Prostate gland (tissue), 2 donors: ENCODE measurements around the gene RPL19. TPM values are rescaled to one million over a fixed set of nuclear protein-coding genes. Genes with fewer than 3 reads are reported as not detected.
A peak's percentile ranks its signal among the peaks of the same experiment; 100 is the strongest.

ENCODE experiments used
- DNase-seq: peaks from one replicate; pipeline ENCODE4 v3.0.0-alpha.2; 2019; ENCODE audit warnings: low spot score
- H3K27ac ChIP-seq, 2 donors: fragments of 200-600 bp; sonication (generic); 2 replicates each; pipeline ENCODE4 v1.5.1; 2017 to 2019
- H3K27me3 ChIP-seq: fragments of 200-600 bp; sonication (generic); replicated peaks from 2 replicates; pipeline ENCODE4 v1.5.1; 2019; ENCODE audit not compliant: insufficient read depth
- H3K36me3 ChIP-seq, 2 donors: fragments of 200-600 bp; sonication (generic); 1 replicate in 1 of 2; 2 replicates in 1 of 2; pipeline versions ENCODE4 v1.5.1 to v1.8.1; 2017 to 2019
- H3K4me1 ChIP-seq: fragments of 200-600 bp; sonication (generic); replicated peaks from 2 replicates; pipeline ENCODE4 v1.5.1; 2019
- H3K4me3 ChIP-seq, 2 donors: fragments of 200-600 bp; sonication (generic); 2 replicates each; pipeline ENCODE4 v1.5.1; 2017 to 2019
- H3K9me3 ChIP-seq: fragments of 200-600 bp; sonication (generic); 2 replicates; pipeline ENCODE4 v1.5.1; 2017
- POLR2A ChIP-seq: fragments of 450-650 bp; IDR thresholded peaks from one replicate; pipeline ENCODE4 v1.6.1; 2016; ENCODE audit warnings: antibody characterized with exemption, mild to moderate bottlenecking
- POLR2AphosphoS5 ChIP-seq: sonication (generic); formaldehyde crosslinking; IDR thresholded peaks from one replicate; pipeline ENCODE4 v1.6.1; 2017; ENCODE audit warnings: antibody characterized with exemption
- WGBS: methylation state at CpG from one replicate; pipeline ENCODE4 v1.1.5; 2018; 5-methylcytosine and 5-hydroxymethylcytosine counted together
- intact Hi-C: fragments of 100-400 bp; cut with DNase I; formaldehyde crosslinking; loops from one replicate; pipeline ENCODE4 v1.14.2; 2022
- total RNA-seq, 2 donors: library from RNA; depleted of rRNA; stranded (reverse); fragments of >200 nt; gene quantifications; one replicate each; pipeline ENCODE4 v1.1.0, GENCODE V29; 2016
- TF ChIP-seq, protein P1 (sequence below), 4 experiments: fragments of 200-600 bp in 2 of 4; fragments of 450-650 bp in 2 of 4; sonication (generic) in 2 of 4; IDR thresholded peaks; 1 replicate in 3 of 4; 2 replicates in 1 of 4; pipeline ENCODE4 v1.5.1; 2016 to 2019; ENCODE audit warnings: antibody characterized with exemption in 4 of 4, mild to moderate bottlenecking in 2 of 4, moderate library complexity in 2 of 4

The RPL19 gene
- total RNA-seq, 2 donors from 2014 or later = 2,194 to 3,634 TPM

DNA sequence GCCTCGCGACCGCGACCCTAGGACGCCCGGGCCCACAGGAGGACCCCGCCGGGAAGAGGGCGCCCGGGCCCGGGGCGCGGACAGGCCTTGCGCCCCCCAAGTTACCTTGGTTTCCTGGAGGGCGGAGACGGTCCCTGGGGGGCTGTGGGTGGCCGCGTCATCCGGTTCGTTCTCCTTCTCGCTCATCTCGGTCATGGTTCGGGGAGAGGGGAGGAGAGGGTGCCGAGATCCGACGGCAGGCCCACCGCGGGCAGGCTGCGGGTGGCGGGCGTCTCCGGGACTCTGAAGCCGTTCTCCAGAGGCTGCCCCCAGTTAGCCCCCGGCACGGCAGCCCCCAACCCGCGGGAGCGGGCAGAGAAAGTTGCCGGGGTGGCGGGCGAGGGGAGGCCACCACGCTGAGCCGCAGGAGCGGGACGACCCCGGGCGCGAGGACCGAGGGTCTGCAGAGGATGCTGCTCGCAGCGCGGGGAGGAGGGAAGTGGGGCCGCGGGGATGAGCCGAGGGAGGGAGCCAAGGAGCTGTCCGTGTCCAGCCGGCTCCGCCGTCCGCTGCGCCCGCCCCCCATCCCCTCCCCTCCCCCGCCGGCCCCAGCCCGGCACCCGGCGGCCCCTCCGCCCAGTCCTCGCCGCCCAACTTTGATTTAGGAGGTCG is 25.4 kb downstream of the RPL19 start, which contains the start of gene STAC2:
STAC2 (minus strand) TSS at position 638 of the 651 bp plus-strand sequence; CDS start at position 195, 443 bp downstream.
- Histone ChIP-seq H3K36me3 (no peaks in the 10 kb centered on the region), H3K4me1 (no peaks in the 10 kb centered on the region), H3K27ac (no peak within 1 kb of the TSS), H3K27me3 (peaks cover 8% of the 10 kb centered on the region), H3K4me3 (peak within 1 kb of the TSS; percentile 21 to 39), H3K9me3 (no peaks in the 10 kb centered on the region)
- intact Hi-C loops = no loop called here
- 2% methylated on average over 49 of the region's 71 CpGs for WGBS
- no peak for TF ChIP-seq POLR2A
- TF ChIP-seq POLR2AphosphoS5 = no peak
- DNase-seq = no peak

DNA sequence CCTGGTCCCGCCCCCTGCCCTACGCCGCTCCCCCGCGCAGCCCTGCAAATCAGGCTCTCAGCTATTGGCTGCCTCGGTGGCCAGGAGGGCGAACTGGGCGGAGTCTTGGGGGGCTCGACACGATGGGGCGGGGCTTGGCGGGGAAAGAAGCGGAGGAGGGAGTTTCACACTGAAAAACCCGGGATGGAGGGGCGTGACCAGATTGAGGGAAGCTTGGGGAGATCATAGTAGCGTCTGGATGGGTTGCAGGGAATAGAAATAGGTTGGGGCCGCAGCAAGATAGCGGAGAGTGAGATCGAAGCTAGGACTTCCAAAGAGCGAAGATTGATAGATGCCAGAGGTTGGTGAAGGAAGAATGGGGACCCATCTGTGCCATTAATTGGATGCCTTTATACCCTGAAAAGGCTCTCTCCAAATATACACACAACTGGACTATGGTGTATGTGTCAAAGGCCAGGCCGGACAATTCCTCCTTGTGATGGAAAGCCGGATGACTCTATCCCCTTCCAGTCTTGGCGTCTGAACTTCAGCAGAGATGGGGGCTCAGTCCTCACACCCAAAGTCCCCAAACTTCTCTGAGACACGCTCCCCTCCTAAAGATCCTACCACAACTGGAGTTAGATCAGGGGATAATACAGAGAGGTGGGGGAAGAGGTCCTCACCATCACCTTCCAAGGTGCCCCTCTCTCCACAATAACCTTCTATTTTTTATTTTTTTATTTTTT is 26.0 kb downstream of the RPL19 start:
- Histone ChIP-seq H3K36me3 (no peaks in the 10 kb centered on the region), H3K27me3 (peaks cover 8% of the 10 kb centered on the region), H3K4me3 (peak overlapping the region; percentile 21 to 39), H3K9me3 (no peaks in the 10 kb centered on the region), H3K27ac (no peak overlapping the region), H3K4me1 (no peaks in the 10 kb centered on the region)
- peak; percentile 50 for DNase-seq
- WGBS = 10% methylated on average over 24 of the region's 24 CpGs
- intact Hi-C loops = no loop called here
- TF ChIP-seq, protein P1, sequence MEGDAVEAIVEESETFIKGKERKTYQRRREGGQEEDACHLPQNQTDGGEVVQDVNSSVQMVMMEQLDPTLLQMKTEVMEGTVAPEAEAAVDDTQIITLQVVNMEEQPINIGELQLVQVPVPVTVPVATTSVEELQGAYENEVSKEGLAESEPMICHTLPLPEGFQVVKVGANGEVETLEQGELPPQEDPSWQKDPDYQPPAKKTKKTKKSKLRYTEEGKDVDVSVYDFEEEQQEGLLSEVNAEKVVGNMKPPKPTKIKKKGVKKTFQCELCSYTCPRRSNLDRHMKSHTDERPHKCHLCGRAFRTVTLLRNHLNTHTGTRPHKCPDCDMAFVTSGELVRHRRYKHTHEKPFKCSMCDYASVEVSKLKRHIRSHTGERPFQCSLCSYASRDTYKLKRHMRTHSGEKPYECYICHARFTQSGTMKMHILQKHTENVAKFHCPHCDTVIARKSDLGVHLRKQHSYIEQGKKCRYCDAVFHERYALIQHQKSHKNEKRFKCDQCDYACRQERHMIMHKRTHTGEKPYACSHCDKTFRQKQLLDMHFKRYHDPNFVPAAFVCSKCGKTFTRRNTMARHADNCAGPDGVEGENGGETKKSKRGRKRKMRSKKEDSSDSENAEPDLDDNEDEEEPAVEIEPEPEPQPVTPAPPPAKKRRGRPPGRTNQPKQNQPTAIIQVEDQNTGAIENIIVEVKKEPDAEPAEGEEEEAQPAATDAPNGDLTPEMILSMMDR (IDR thresholded peaks at IDR 0.05) = no peak
- peak; percentile 37 for TF ChIP-seq POLR2AphosphoS5
- no peak for TF ChIP-seq POLR2A

DNA sequence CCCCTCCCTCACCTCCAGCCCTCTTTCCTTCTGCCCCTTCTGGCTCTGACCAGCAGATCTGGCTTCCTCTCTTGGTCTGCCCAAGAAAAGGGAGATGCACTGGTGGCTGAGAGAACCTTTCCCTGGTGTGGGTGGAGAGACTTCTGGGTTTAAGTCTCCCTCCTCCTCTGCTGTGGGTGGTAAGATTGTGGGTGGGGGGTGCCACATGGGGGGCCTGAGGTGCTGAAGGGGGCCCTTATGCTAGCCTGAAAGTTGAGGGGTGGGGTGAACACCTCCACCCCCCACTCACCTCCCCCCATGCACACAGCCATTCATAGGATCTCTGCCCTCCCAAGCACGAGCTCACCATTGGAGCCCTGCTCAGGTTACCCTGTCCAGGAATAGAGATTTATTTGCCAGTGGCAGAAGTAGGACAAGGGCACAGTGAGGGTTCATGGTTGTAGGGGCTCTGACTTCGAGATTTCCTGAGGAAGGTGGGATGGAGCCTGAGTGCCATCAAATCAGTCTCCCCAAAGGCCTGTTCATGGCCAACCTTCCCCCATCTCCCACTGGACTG is 27.4 kb downstream of the RPL19 start:
- H3K36me3 ChIP-seq = no peaks in the 10 kb centered on the region
- H3K4me1 ChIP-seq = no peaks in the 10 kb centered on the region
- DNase-seq = no peak
- TF ChIP-seq, protein P1 (IDR thresholded peaks at IDR 0.05) = no peak
- TF ChIP-seq POLR2A = no peak
- TF ChIP-seq POLR2AphosphoS5 = no peak
- H3K27ac ChIP-seq = no peak overlapping the region
- peaks cover 8% of the 10 kb centered on the region for H3K27me3 ChIP-seq
- WGBS = 54% methylated on average over 2 of the region's 2 CpGs
- H3K4me3 ChIP-seq = no peak overlapping the region
- no peaks in the 10 kb centered on the region for H3K9me3 ChIP-seq
- intact Hi-C loops = no loop called here

DNA sequence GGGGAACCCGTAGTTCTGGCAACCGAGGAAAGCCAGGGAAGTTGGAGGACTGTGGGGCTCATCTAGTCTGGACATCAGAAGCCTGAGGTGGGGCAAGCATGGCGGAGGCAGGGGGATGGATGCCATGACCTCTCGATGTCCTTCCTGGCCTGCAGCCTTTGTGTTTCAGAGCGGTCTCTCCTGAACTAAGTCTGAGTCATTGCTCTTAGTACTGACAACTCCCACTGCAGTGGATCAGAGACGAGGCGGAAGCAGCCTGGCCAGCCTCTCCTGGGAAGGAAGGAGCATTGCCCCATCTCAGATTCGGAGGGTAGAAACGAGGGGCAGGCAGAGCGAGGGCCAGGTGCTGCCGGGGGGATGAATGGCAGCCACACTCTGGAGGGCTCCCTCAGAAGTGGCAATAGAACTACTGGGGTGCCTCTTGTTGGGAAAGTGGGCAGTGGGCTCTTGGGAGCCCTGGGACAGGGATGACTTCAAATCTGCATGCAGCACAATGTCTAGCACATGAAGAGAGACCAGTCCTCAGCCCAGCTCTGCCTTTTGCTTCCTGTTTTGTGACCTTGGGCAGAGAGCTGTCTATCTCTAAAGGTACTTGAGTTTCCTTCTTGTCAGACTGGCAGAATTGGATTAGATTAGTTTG is 29.3 kb downstream of the RPL19 start:
- TF ChIP-seq POLR2A = no peak
- TF ChIP-seq, protein P1 (IDR thresholded peaks at IDR 0.05) = no peak
- no peak for TF ChIP-seq POLR2AphosphoS5
- no peaks in the 10 kb centered on the region for H3K36me3 ChIP-seq

DNA sequence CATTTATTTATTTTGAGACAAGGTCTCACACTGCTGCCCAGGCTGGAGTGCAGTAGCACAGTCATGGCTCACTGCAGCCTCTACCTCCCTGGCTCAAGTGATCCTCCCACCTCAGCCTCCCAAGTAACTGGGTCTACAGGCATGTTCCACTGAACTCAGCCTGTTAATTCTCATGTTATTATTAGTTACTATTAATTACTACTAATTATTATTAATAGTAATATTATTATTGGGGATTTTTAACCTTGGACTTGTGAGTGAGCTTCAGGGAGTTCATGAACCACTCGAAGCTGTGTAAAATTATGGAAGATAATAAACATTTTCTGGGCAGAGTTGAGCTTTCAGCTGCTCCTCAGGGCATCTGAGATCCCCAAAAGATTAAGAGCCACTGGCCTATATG is 30.3 kb downstream of the RPL19 start:
- DNase-seq = no peak
- no peak overlapping the region for H3K4me3 ChIP-seq
- WGBS = 75% methylated on average over 1 of the region's 1 CpG
- H3K36me3 ChIP-seq = no peaks in the 10 kb centered on the region
- H3K27ac ChIP-seq = no peak overlapping the region
- no peaks in the 10 kb centered on the region for H3K9me3 ChIP-seq
- intact Hi-C loops = no loop called here
- H3K27me3 ChIP-seq = peaks cover 4% of the 10 kb centered on the region
- no peaks in the 10 kb centered on the region for H3K4me1 ChIP-seq
- TF ChIP-seq, protein P1 (IDR thresholded peaks at IDR 0.05) = no peak
- no peak for TF ChIP-seq POLR2AphosphoS5

More for the DNA sequence above, 29.3 kb downstream of the RPL19 start:
- WGBS = 77% methylated on average over 11 of the region's 11 CpGs
- no peaks in the 10 kb centered on the region for H3K9me3 ChIP-seq
- no peak overlapping the region for H3K4me3 ChIP-seq
- intact Hi-C loops = no loop called here
- no peaks in the 10 kb centered on the region for H3K4me1 ChIP-seq
- peaks cover 8% of the 10 kb centered on the region for H3K27me3 ChIP-seq
- H3K27ac ChIP-seq = no peak overlapping the region
- no peak for DNase-seq
